CD14-positive monocyte (primary cell): ENCODE measurements around the gene PAPPA2. TPM values are rescaled to one million over a fixed set of nuclear protein-coding genes. Genes with fewer than 3 reads are reported as not detected.
"Not testable (repeated sequence)": the region's sequence is repeated elsewhere in the genome, so short reads cannot be mapped to it uniquely, and the experiment has no call there.

Experiments used
- DNase-seq, 3 donors: peaks; one replicate each; pipeline ENCODE4 v3.0.0-alpha.2; 2011 to 2022
- H2AFZ ChIP-seq: 2 replicates; pipeline ENCODE4 v1.6.0; 2012; ENCODE audit warnings: mild to moderate bottlenecking, low read depth, low read length, inconsistent platforms; ENCODE audit not compliant: insufficient read depth, poor library complexity, severe bottlenecking
- H3K27ac ChIP-seq, 2 donors: 1 replicate in 1 of 2; 2 replicates in 1 of 2; pipeline ENCODE4 v1.5.1; 2012 to 2013; ENCODE audit warnings: low read length in 2 of 2, control low read depth in 1 of 2, inconsistent platforms in 1 of 2, low read depth in 1 of 2, mild to moderate bottlenecking in 1 of 2
- H3K27me3 ChIP-seq, 2 donors: one replicate each; pipeline versions ENCODE4 v1.6.0 to v1.6.1; 2011 to 2013; ENCODE audit warnings: low read length in 2 of 2; ENCODE audit not compliant: control insufficient read depth in 2 of 2, insufficient read depth in 2 of 2
- H3K36me3 ChIP-seq, 2 donors: replicated peaks in 1 of 2; 1 replicate in 1 of 2; 2 replicates in 1 of 2; pipeline versions ENCODE4 v1.5.1 to v1.6.1; 2012 to 2013; ENCODE audit warnings: low read length in 2 of 2, control low read depth in 1 of 2, inconsistent platforms in 1 of 2, mild to moderate bottlenecking in 1 of 2; ENCODE audit not compliant: insufficient read depth in 2 of 2, control insufficient read depth in 1 of 2
- H3K4me1 ChIP-seq, 2 donors: 1 replicate in 1 of 2; 2 replicates in 1 of 2; pipeline versions ENCODE4 v1.5.1 to v1.6.1; 2012 to 2013; ENCODE audit warnings: low read length in 2 of 2, control low read depth in 1 of 2, inconsistent platforms in 1 of 2, mild to moderate bottlenecking in 1 of 2, moderate library complexity in 1 of 2; ENCODE audit not compliant: insufficient read depth in 2 of 2, control insufficient read depth in 1 of 2
- H3K4me2 ChIP-seq: replicated peaks from 2 replicates; pipeline ENCODE3; 2012; ENCODE audit warnings: low read length, moderate library complexity, mild to moderate bottlenecking; ENCODE audit not compliant: poor library complexity, severe bottlenecking; ENCODE audit errors: extremely low read depth
- H3K4me3 ChIP-seq, 3 experiments: fragments of 200-600 bp in 1 of 3; sonication (generic) in 1 of 3; replicated peaks in 1 of 3; 1 replicate in 2 of 3; 2 replicates in 1 of 3; pipeline ENCODE4 v1.5.1; 2011 to 2013; ENCODE audit warnings: low read length in 3 of 3, mild to moderate bottlenecking in 3 of 3, control low read depth in 2 of 3, low read depth in 2 of 3, inconsistent platforms in 1 of 3, moderate library complexity in 1 of 3
- H3K79me2 ChIP-seq: 2 replicates; pipeline ENCODE4 v1.6.0; 2012; ENCODE audit warnings: mild to moderate bottlenecking, control low read depth, inconsistent platforms, low read length, moderate library complexity; ENCODE audit not compliant: insufficient read depth
- H3K9ac ChIP-seq: 2 replicates; pipeline ENCODE4 v1.6.0; 2017; ENCODE audit warnings: low read length, mild to moderate bottlenecking; ENCODE audit not compliant: insufficient read depth, poor library complexity, severe bottlenecking
- H3K9me3 ChIP-seq, 2 donors: replicated peaks in 1 of 2; 1 replicate in 1 of 2; 2 replicates in 1 of 2; pipeline versions ENCODE4 v1.5.1 to v1.6.1; 2012 to 2013; ENCODE audit warnings: low read length in 2 of 2, control low read depth in 1 of 2; ENCODE audit not compliant: control insufficient read depth in 1 of 2, insufficient read depth in 1 of 2
- H4K20me1 ChIP-seq: 2 replicates; pipeline ENCODE4 v1.6.0; 2012; ENCODE audit warnings: mild to moderate bottlenecking, low read length, control low read depth, moderate library complexity; ENCODE audit not compliant: insufficient read depth
- H3K27ac Mint-ChIP-seq, 7 donors: one replicate each; pipeline ENCODE4 v1.8.0; 2020; ENCODE audit warnings: mild to moderate bottlenecking in 7 of 7, mixed read lengths in 7 of 7, moderate library complexity in 6 of 7, inconsistent platforms in 2 of 7
- H3K27me3 Mint-ChIP-seq, 3 donors: one replicate each; pipeline ENCODE4 v1.8.0; 2021 to 2022; ENCODE audit warnings: low read depth in 3 of 3, mild to moderate bottlenecking in 3 of 3, mixed read lengths in 3 of 3, moderate library complexity in 3 of 3, inconsistent platforms in 1 of 3
- H3K36me3 Mint-ChIP-seq, 2 donors: one replicate each; pipeline ENCODE4 v1.8.0; 2020; ENCODE audit warnings: mixed read lengths in 2 of 2, inconsistent platforms in 1 of 2, mild to moderate bottlenecking in 1 of 2
- H3K4me1 Mint-ChIP-seq: one replicate; pipeline ENCODE4 v1.8.0; 2020; ENCODE audit warnings: mild to moderate bottlenecking, mixed read lengths
- H3K4me3 Mint-ChIP-seq, 2 donors: one replicate each; pipeline ENCODE4 v1.8.0; 2020; ENCODE audit warnings: mild to moderate bottlenecking in 2 of 2, mixed read lengths in 2 of 2, moderate library complexity in 1 of 2
- H3K9me3 Mint-ChIP-seq, 7 donors: one replicate each; pipeline ENCODE4 v1.8.0; 2020 to 2022; ENCODE audit warnings: mixed read lengths in 7 of 7, mild to moderate bottlenecking in 6 of 7, moderate library complexity in 6 of 7, inconsistent platforms in 2 of 7
- CTCF ChIP-seq: fragments of 200-600 bp; IDR thresholded peaks from one replicate; pipeline ENCODE4 v1.8.0; 2022; ENCODE audit warnings: antibody characterized with exemption, mild to moderate bottlenecking
- WGBS: methylation state at CpG from one replicate; pipeline ENCODE4 v1.1.5; 2013; ENCODE audit warnings: missing lambda C conversion rate; ENCODE audit not compliant: insufficient coverage; 5-methylcytosine and 5-hydroxymethylcytosine counted together
- intact Hi-C, 2 donors: fragments of 100-400 bp; cut with micrococcal nuclease; formaldehyde crosslinking; loops; one replicate each; pipeline versions ENCODE4 v1.15.0 to v1.15.1; 2023
- polyA minus RNA-seq: library from RNA; depleted of rRNA, polyadenylated mRNA; stranded (reverse); fragments of >200 nt; gene quantifications from 2 replicates; pipeline ENCODE4 v1.2.3, GENCODE V29; 2012
- polyA plus RNA-seq, 3 donors: library from polyadenylated mRNA; depleted of rRNA in 1 of 3; unstranded in 2 of 3; stranded (reverse) in 1 of 3; fragments of 300-500 nt in 2 of 3; fragments of >200 nt in 1 of 3; fragmentation: Illumina TruSeq in 2 of 3; gene quantifications; 1 replicate in 2 of 3; 2 replicates in 1 of 3; pipeline ENCODE4 v1.2.3, GENCODE V29; 2012 to 2021
- total RNA-seq, 12 experiments: library from RNA in 1 of 12; stranded (reverse) in 1 of 12; fragments of 120-200 nt in 1 of 12; gene quantifications; one replicate each; pipeline ENCODE4 v1.2.4 and lab custom pipeline; 2013 to 2026; ENCODE audit warnings: mixed read lengths in 6 of 12, inconsistent platforms in 1 of 12

Gene PAPPA2
- total RNA-seq (2013): not detected
- polyA plus RNA-seq (not detected), polyA minus RNA-seq (not detected in 2 replicates), total RNA-seq (lab: John Stamatoyannopoulos, UW) (0 to 2.7 (median 0.12) reads per million in 11 experiments)

- WGBS: 100% methylated on average over 2 of the region's 6 CpGs
- H3K36me3 ChIP-seq: no peaks in the 10 kb centered on the region
Measured at GRCh38 chr1:176462674-176463378, at the start of gene PAPPA2. PAPPA2 (plus strand) TSS chr1:176463175; CDS start chr1:176556323, 93,148 bp downstream.

GRCh38 chr1:176416777-176417176 is 46.2 kb upstream of the PAPPA2 start:
- Histone ChIP-seq H3K4me3 (no peak overlapping the region), H3K9ac (no peak overlapping the region), H3K27me3 (no peaks in the 10 kb centered on the region), H3K36me3 (no peaks in the 10 kb centered on the region), H3K27ac (no peak overlapping the region), H4K20me1 (no peaks in the 10 kb centered on the region), H3K9me3 (peaks cover 8 to 12% of the 10 kb centered on the region in 2 donors), H3K79me2 (no peaks in the 10 kb centered on the region), H3K4me2 (no peak overlapping the region), H2AFZ (no peak overlapping the region), H3K4me1 (no peaks in the 10 kb centered on the region)
- H3K4me1 Mint-ChIP-seq: no peaks in the 10 kb centered on the region
- no peak for TF ChIP-seq CTCF
- H3K4me3 Mint-ChIP-seq: no peak overlapping the region
- no peaks in the 10 kb centered on the region for H3K27me3 Mint-ChIP-seq
- peaks cover 5 to 24% (median 10%) of the 10 kb centered on the region in 7 donors for H3K9me3 Mint-ChIP-seq
- no peaks in the 10 kb centered on the region for H3K36me3 Mint-ChIP-seq
- intact Hi-C loops: no loop called here
- 85% methylated on average over 1 of the region's 6 CpGs for WGBS
- H3K27ac Mint-ChIP-seq: no peak overlapping the region
- DNase-seq: no peak

More at GRCh38 chr1:176462674-176463378, at the start of gene PAPPA2:
- no peaks in the 10 kb centered on the region for H3K4me1 ChIP-seq
- H3K4me2 ChIP-seq: no peak within 1 kb of the TSS
- H3K36me3 Mint-ChIP-seq: no peaks in the 10 kb centered on the region
- no peaks in the 10 kb centered on the region for H3K4me1 Mint-ChIP-seq
- no peak within 1 kb of the TSS for H3K4me3 ChIP-seq
- TF ChIP-seq CTCF: no peak
- H2AFZ ChIP-seq: no peak within 1 kb of the TSS
- H3K9ac ChIP-seq: no peak within 1 kb of the TSS
- H3K27me3 ChIP-seq: no peaks in the 10 kb centered on the region
- H3K9me3 Mint-ChIP-seq: peaks cover 0 to 7% (median 4%) of the 10 kb centered on the region in 7 donors
- peak within 1 kb of the TSS in 1 of 7 donors; percentile 41 for H3K27ac Mint-ChIP-seq
- H3K9me3 ChIP-seq: peaks cover 0 to 12% of the 10 kb centered on the region in 2 donors
- H3K27me3 Mint-ChIP-seq: peaks cover 1 to 5% (median 3%) of the 10 kb centered on the region in 3 donors
- no peaks in the 10 kb centered on the region for H3K79me2 ChIP-seq
- H4K20me1 ChIP-seq: no peaks in the 10 kb centered on the region
- H3K4me3 Mint-ChIP-seq: no peak within 1 kb of the TSS
- intact Hi-C loops: no loop called here
- H3K27ac ChIP-seq: no peak within 1 kb of the TSS
- no peak for DNase-seq

- peaks cover 6 to 15% (median 9%) of the 10 kb centered on the region in 7 donors for H3K9me3 Mint-ChIP-seq
- H3K27ac Mint-ChIP-seq, H4K20me1 ChIP-seq, H3K4me2 ChIP-seq, H3K36me3 ChIP-seq, H3K4me3 ChIP-seq, DNase-seq, intact Hi-C loops, H3K9ac ChIP-seq, H3K27me3 ChIP-seq, H3K4me1 ChIP-seq, H3K4me3 Mint-ChIP-seq, H3K36me3 Mint-ChIP-seq, H3K79me2 ChIP-seq, H3K27me3 Mint-ChIP-seq, H3K4me1 Mint-ChIP-seq, H3K27ac ChIP-seq, H2AFZ ChIP-seq: not testable (repeated sequence)
- H3K9me3 ChIP-seq: peaks cover 10 to 16% of the 10 kb centered on the region in 2 donors
- no CpG with 5 or more reads among the region's 1 CpG for WGBS
Measured at GRCh38 chr1:176419608-176420007, 43.4 kb upstream of the PAPPA2 start.
